Measurements from ENCODE around the gene GPA33. TPM values are rescaled to one million over a fixed set of nuclear protein-coding genes. Genes with fewer than 3 reads are reported as not detected.

Gene GPA33
- total and polyA plus RNA-seq, 9 of the 15 experiments (the other 6 are each of a cell fraction or from before 2014, with no cell fraction given), result 0.13 TPM; not detected in 8

GRCh38 chr1:167056529-167057231 is 33.5 kb downstream of the GPA33 start (continued):
- TF ChIP-seq HBP1 (CRISPR knock-in tag; IDR thresholded peaks at IDR 0.05), result peak; percentile 81; the same call in 1 of the 2 replicates
- no peak for TF ChIP-seq CHD7 (IDR thresholded peaks at IDR 0.05; ENCODE audit: low read depth, low read length)
- no peak for TF ChIP-seq RERE (CRISPR knock-in tag; IDR thresholded peaks at IDR 0.05; ENCODE audit: borderline replicate concordance)
- no peak for TF ChIP-seq ZNF696 (CRISPR knock-in tag; conservative IDR thresholded peaks at IDR 0.05)
